ENCODE results near the gene KCNT1.

The KCNT1 gene

DNA sequence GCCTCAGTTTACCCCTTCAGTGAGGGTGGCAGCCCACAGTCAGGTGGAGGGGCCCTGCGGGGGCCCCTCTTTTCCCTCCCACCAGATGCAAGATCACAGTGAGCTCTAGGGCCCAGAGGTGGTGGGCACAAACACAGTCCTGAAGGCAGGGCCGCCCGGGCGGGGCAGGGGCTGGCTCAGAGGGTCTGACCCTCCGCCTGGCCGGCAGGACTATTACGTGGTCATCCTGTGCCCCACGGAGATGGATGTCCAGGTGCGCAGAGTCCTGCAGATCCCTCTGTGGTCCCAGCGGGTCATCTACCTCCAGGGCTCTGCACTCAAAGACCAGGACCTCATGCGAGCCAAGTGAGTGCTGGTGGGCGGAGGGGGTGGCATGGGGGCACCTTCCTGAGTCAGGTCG, 63.4 kb downstream of the KCNT1 start:
- no peak for DNase-seq (ENCODE audit: low read depth in 3 of 3)

DNA sequence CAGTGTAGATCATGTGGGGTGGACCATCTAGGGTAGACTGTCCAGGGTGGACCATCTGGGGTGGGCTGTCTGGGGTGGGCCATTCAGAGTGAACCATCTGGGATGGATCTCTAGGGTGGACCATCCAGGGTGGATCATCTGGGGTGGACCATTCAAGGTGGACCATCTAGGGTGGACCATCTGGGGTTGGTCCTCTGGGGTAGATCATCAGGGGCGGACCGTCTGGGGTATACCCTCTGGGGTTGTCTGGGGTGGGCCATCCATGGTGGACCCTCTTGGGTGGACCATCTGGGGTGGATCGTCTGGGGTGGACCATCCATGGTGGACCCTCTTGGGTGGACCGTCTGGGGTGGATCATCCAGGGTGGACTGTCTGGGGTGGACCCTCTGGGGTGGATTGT, 64.3 kb downstream of the KCNT1 start:
- DNase-seq (ENCODE audit: low read depth in 3 of 3): no peak

GRCh38 chr9:135766707-135767106, 64.7 kb downstream of the KCNT1 start:
- no peak for DNase-seq (ENCODE audit: low read depth in 3 of 3)

GRCh38 chr9:135768516-135769218, 66.7 kb downstream of the KCNT1 start:
- DNase-seq (ENCODE audit: low read depth in 3 of 3): no peak

DNA sequence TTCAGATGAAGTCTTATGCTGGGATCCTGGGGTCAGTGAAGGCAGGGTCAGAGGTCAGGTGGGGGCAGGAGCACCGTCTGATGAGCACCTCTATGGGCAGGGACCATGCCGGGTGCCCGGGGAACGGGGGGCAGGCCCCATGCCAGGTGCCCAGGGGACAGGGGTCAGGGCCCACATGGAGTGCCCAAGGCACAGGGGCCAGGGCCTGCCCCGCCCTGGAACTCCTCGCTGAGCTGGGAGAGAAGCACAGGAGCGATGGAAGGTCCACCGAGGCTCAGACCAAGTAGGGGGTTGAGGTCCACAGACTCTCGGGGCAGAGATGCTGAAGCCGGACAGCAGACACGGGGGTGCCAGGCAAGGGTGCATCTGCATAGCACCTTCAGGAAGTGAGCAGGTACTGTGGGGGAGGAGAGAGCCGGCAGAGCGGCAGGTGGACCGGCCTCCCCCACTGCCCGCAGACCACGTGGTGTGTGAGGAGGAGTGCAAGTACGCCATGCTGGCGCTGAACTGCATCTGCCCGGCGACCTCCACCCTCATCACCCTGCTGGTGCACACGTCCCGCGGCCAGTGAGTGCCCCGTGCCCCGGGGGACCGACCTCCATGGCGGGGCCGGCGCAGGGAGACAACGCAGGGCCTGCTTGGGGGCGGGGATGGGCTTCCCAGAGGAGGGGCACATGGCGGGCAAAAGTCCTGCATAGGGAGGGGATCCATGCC, 67.7 kb downstream of the KCNT1 start:
- DNase-seq (ENCODE audit: low read depth in 3 of 3): no peak

GRCh38 chr9:135770203-135770535, 68.2 kb downstream of the KCNT1 start:
- no peak for DNase-seq (ENCODE audit: low read depth in 3 of 3)

DNA sequence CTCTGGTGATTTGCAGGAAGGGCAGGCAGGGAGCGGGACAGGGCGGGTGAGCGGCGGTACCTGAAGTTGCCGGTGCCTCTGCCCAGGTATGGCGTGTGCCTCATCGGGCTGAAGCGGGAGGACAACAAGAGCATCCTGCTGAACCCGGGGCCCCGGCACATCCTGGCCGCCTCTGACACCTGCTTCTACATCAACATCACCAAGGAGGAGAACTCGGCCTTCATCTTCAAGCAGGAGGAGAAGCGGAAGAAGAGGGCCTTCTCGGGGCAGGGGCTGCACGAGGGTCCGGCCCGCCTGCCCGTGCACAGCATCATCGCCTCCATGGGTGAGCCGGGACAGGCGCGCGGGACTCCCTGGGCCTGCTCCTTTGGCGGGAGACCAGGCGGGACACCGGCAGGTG, 68.8 kb downstream of the KCNT1 start:
- DNase-seq (ENCODE audit: low read depth in 3 of 3): no peak

GRCh38 chr9:135771401-135772051, 69.5 kb downstream of the KCNT1 start:
- DNase-seq (ENCODE audit: low read depth in 3 of 3): no peak

- no peak for DNase-seq (ENCODE audit: low read depth in 3 of 3)
Observed at GRCh38 chr9:135772056-135772646, 70.2 kb downstream of the KCNT1 start.

- DNase-seq (ENCODE audit: low read depth in 3 of 3): no peak
Observed at GRCh38 chr9:135772702-135773493, 70.9 kb downstream of the KCNT1 start.

DNA sequence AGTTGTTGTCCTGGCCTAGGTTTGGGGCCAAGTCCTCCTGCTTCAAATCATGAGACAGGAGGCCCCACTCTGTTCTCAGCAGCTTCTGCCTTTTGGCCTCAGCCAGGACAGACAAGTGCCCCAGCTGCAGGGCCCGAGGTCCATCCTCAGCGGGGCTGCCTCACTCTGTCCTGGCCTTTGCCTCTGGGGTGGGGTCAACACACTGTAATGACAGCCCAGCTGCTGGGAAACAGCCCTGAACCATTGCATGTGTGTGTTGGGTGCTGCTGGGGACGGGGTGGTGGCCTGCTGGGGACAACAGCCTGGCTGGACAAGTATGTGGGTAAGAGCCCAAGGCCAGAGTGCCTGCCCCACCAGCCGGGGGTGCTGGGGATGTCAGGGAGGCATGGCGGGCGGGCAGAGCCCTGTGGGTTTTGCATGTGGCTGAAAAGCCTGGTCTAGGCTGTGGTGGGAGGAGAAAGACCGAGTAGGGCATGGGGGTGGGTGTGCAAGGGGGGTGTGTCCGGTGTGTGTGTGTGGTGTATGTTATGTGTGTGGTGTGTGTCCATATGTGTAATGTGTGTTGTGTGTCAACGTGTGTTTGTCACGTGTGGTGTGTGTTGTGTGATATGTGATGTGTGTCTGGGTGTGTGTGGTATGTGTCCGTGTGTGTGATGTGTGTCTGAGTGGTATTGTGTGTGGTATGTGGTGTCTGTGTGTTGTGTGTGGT, 71.7 kb downstream of the KCNT1 start:
- DNase-seq (ENCODE audit: low read depth in 3 of 3): no peak

DNA sequence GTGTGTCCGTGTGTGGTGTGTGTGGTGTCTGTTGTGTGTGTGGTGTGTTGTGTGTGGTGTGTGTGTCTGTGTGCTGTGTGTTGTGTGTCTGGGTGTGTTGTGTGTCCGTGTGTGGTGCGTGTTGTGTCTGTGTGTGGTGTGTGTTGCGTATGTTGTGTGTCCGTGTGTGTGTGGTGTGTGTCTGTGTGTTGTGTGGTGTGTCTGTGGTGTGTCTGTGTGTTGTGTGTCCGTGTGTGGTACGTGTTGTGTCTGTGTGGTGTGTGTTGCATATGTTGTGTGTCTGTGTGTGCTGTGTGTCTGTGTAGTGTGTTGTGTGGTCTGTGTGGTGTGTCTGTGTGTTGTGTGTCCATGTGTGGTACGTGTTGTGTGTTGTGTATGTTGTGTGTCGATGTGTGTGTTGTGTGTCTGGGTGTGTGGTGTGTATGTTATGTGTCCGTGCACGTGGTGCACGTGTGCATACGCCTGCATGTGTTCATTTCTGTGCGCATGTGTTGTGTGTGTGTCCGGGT, 72.3 kb downstream of the KCNT1 start:
- no peak for DNase-seq (ENCODE audit: low read depth in 3 of 3)

DNA sequence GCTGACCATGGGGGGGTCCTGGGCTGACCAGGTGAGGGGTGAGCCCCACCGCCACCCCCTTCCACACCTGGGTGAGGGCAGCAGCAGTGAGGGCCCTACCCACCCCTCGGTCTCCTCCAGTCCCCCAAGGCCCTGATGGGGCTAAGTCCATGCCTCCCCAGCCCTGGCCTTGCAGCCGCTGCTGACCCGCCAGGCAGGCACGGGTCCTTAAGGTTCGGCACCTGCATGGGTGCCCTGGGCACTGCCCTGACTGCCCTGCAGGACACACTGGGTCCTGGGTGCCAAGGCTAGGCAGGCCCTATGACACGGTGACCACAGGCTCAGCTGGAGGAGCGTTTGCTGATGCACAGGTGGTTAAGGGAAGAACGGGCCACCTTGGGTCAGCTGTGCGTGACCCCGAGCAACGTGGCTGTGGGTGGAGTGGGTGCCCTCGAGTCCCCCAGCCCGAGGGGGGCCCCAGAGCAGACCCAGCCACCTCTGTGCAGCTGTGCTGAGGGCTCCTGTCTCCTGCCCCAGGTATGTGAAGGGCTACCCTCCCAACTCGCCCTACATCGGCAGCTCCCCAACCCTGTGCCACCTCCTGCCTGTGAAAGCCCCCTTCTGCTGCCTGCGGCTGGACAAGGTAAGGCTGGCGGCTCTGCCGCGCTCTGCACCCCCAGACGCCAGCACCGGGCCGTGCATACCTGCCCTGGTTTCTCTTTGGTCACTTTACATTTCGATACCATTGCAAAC, 73.0 kb downstream of the KCNT1 start:
- no peak for DNase-seq (ENCODE audit: low read depth in 3 of 3)

GRCh38 chr9:135775911-135776310, 73.9 kb downstream of the KCNT1 start:
- no peak for DNase-seq (ENCODE audit: low read depth in 3 of 3)

DNA sequence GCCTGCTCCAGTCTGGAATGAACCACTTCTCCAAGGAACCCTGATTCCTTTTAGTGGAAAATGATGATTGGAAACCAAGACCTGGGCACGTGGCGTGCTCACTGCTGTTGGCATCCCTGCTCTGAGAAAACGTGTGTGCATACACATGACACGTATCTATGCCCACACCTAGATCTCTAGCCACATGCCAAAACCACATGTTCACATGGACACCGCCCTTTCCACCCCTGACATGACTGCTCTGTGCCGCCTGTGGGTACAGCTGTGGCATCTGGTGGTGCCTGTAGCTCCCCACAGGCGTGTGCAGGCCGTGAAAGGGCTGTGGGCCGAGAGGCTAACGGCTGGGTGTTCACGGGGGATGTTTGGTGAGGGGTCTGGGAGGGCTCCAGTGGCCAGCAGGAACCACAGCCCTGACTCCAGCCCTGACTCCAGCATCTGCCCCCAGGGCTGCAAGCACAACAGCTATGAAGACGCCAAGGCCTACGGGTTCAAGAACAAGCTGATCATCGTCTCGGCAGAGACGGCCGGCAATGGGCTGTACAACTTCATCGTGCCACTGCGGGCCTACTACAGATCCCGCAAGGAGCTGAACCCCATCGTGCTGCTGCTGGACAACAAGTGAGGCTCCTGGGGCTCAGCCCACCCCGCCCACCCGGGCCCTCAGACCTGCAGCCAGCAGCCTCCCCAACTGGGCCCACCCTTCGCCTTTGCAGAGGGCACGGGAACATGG, 75.1 kb downstream of the KCNT1 start:
- no peak for DNase-seq (ENCODE audit: low read depth in 3 of 3)

GRCh38 chr9:135777623-135778177, 75.7 kb downstream of the KCNT1 start:
- DNase-seq (ENCODE audit: low read depth in 3 of 3): no peak

- DNase-seq (ENCODE audit: low read depth in 3 of 3): no peak
Observed at GRCh38 chr9:135778421-135778820, 76.4 kb downstream of the KCNT1 start.

DNA sequence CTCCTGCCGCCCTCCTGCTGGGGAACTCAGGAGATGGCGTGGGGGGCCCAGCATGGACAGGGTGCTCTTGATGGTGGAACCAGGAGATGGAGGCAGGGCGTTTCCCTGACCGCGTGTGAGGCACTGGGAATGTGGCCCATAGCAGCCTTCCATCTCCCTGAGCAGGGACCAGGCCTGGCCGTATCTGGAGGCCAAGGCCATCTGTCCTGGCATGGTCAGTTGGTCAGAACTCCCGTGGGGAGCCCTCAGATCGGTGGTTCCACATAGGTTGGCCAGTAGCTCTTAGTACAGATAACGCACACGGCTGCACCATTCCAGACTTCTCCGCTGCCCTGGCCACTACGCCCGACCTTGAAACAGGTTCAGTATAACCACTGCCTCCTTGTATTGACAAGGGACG, 77.6 kb downstream of the KCNT1 start:
- no peak for DNase-seq (ENCODE audit: low read depth in 3 of 3)

DNA sequence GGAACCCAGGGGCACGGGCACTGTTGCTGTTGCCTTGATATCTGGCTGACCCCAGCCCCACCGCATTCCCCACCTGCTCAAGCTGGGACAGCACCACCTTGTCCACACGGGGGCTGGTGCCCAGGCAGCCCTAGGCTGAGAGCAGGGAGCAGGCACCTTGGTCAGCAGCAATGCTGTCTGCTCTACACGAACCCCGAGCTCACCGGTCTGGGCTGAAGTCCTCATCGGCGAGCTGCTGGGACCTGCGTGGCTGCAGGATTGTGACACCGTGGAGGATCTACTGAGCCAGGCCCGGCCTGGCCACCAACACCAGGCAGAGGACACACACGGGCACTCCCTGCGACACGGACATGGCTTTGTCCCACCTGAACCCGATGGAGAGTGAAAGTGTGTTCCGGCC, 78.1 kb downstream of the KCNT1 start:
- no peak for DNase-seq (ENCODE audit: low read depth in 3 of 3)

Data from stimulated activated CD4-positive, alpha-beta T cell treated with anti-CD3 and anti-CD28 coated beads, TNF-alpha, amount 100 ng/mL, for 24 hours (primary cell).